Left lung (tissue), 10 donors: ENCODE measurements around the gene ARHGEF25. TPM values are rescaled to one million over a fixed set of nuclear protein-coding genes. Genes with fewer than 3 reads are reported as not detected.
"Not testable (repeated sequence)": the region's sequence is repeated elsewhere in the genome, so short reads cannot be mapped to it uniquely, and the experiment has no call there.

Source experiments
- ATAC-seq: fragments of 200-7000 bp; cut with Tn5 transposase; one replicate; pipeline ENCODE4 v1.9.1; 2020; ENCODE audit warnings: moderate library complexity
- DNase-seq, 4 donors: peaks; one replicate each; pipeline ENCODE4 v3.0.0-alpha.2; 2013 to 2020
- H3K27ac ChIP-seq, 2 donors: fragments of 200-600 bp; sonication (generic) in 1 of 2; one replicate each; pipeline versions ENCODE4 v1.5.0 to v1.8.0; 2020 to 2021
- H3K27me3 ChIP-seq, 2 donors: fragments of 200-600 bp; sonication (generic) in 1 of 2; one replicate each; pipeline versions ENCODE4 v1.5.0 to v1.8.0; 2020 to 2021
- H3K36me3 ChIP-seq, 2 donors: fragments of 200-600 bp; sonication (generic) in 1 of 2; one replicate each; pipeline versions ENCODE4 v1.5.0 to v1.8.0; 2020 to 2021
- H3K4me1 ChIP-seq, 2 donors: fragments of 200-600 bp; one replicate each; pipeline ENCODE4 v1.8.0; 2021
- H3K4me3 ChIP-seq, 2 donors: fragments of 200-600 bp; sonication (generic) in 1 of 2; one replicate each; pipeline versions ENCODE4 v1.5.0 to v1.8.0; 2020 to 2021; ENCODE audit warnings: mild to moderate bottlenecking in 1 of 2
- H3K9me3 ChIP-seq, 2 donors: fragments of 200-600 bp; sonication (generic) in 1 of 2; one replicate each; pipeline versions ENCODE4 v1.5.0 to v1.8.0; 2020 to 2021
- CTCF ChIP-seq, 2 donors: fragments of 200-600 bp; sonication (generic) in 1 of 2; IDR thresholded peaks; one replicate each; pipeline versions ENCODE4 v1.5.0 to v1.8.0; 2021; ENCODE audit warnings: antibody characterized with exemption in 2 of 2
- intact Hi-C, 2 donors: fragments of 100-400 bp; cut with DNase I; formaldehyde crosslinking; loops; one replicate each; pipeline versions ENCODE4 v1.11.2 to v1.14.2; 2022
- polyA plus RNA-seq, 6 donors: library from polyadenylated mRNA; unstranded; fragments of 120-200 nt; gene quantifications; one replicate each; pipeline ENCODE4 v1.2.1, GENCODE V29; 2013; ENCODE audit not compliant: insufficient read length in 6 of 6
- total RNA-seq, 2 donors: library from RNA; stranded (reverse); fragmentation: NEBNext Ultra II Directional; extraction: Animal tissue kit (Norgen Biotek cat#: 25700); gene quantifications; one replicate each; pipeline ENCODE4 v1.2.1, GENCODE V29; 2021
- donor health status: DM: no; HTN: yes; CAD: no.
- donor health status: DM: no; HTN: no; CAD: no.

Gene ARHGEF25
- total and polyA plus RNA-seq, 8 donors = 16.5 to 53.4 (median 45.7) TPM

- Histone ChIP-seq H3K27ac (no peak overlapping the region), H3K36me3 (no peaks in the 10 kb centered on the region), H3K27me3 (peaks cover 0 to 62% of the 10 kb centered on the region in 2 donors), H3K4me1 (no peaks in the 10 kb centered on the region), H3K4me3 (no peak overlapping the region), H3K9me3 (peaks cover 0 to 9% of the 10 kb centered on the region in 2 donors)
- peak in 1 of 4 donors; percentile 27 for DNase-seq
- no peak for TF ChIP-seq CTCF (IDR thresholded peaks at IDR 0.05)
- no peak for ATAC-seq
- intact Hi-C loops = no loop called here
Measured at GRCh38 chr12:57640175-57641042, 29.2 kb downstream of the ARHGEF25 start.

GRCh38 chr12:57641699-57642442 lies 30.6 kb downstream of the ARHGEF25 start:
- DNase-seq = no peak
- H3K36me3 ChIP-seq = no peaks in the 10 kb centered on the region
- ATAC-seq = no peak

GRCh38 chr12:57645990-57646658 lies 34.9 kb downstream of the ARHGEF25 start:
- H3K27ac ChIP-seq, H3K36me3 ChIP-seq, ATAC-seq, H3K4me3 ChIP-seq, H3K4me1 ChIP-seq, DNase-seq, intact Hi-C loops: not testable (repeated sequence)
- Histone ChIP-seq H3K27me3 (peaks cover 0 to 24% of the 10 kb centered on the region in 2 donors), H3K9me3 (peaks cover 0 to 20% of the 10 kb centered on the region in 2 donors)

More at GRCh38 chr12:57641699-57642442, 30.6 kb downstream of the ARHGEF25 start:
- TF ChIP-seq CTCF (IDR thresholded peaks at IDR 0.05) = no peak
- intact Hi-C loops = no loop called here
- Histone ChIP-seq H3K4me3 (no peak overlapping the region), H3K27me3 (peaks cover 0 to 47% of the 10 kb centered on the region in 2 donors), H3K9me3 (peaks cover 0 to 20% of the 10 kb centered on the region in 2 donors), H3K27ac (no peak overlapping the region), H3K4me1 (no peaks in the 10 kb centered on the region)

GRCh38 chr12:57646659-57647049 lies 35.4 kb downstream of the ARHGEF25 start:
- H3K27ac ChIP-seq, H3K36me3 ChIP-seq, ATAC-seq, intact Hi-C loops, DNase-seq, H3K4me3 ChIP-seq, H3K4me1 ChIP-seq: not testable (repeated sequence)
- peaks cover 0 to 20% of the 10 kb centered on the region in 2 donors for H3K9me3 ChIP-seq
- peaks cover 0 to 19% of the 10 kb centered on the region in 2 donors for H3K27me3 ChIP-seq

GRCh38 chr12:57654042-57654441 lies 42.8 kb downstream of the ARHGEF25 start:
- H3K4me3 ChIP-seq = no peak overlapping the region
- intact Hi-C loops = no loop called here
- H3K4me1 ChIP-seq = no peaks in the 10 kb centered on the region
- TF ChIP-seq CTCF (IDR thresholded peaks at IDR 0.05) = no peak
- H3K9me3 ChIP-seq = peaks cover 0 to 6% of the 10 kb centered on the region in 2 donors
- DNase-seq (no peak), ATAC-seq (no peak)
- no peaks in the 10 kb centered on the region for H3K27me3 ChIP-seq
- H3K27ac ChIP-seq = no peak overlapping the region
- no peaks in the 10 kb centered on the region for H3K36me3 ChIP-seq
